Measurements from ENCODE around the gene SULT1B1.

- TF ChIP-seq POLR2A (IDR thresholded peaks at IDR 0.05) (no peak), CTCF (IDR thresholded peaks at IDR 0.05) (no peak)
Observed at GRCh38 chr4:69697536-69698242, 62.7 kb downstream of the SULT1B1 start.

Data from uterus (tissue), 2 donors.